PC-3 (cell line): ENCODE data around the gene ATP13A3. TPM values are rescaled to one million over a fixed set of nuclear protein-coding genes. Genes with fewer than 3 reads are reported as not detected.

Source experiments
- ATAC-seq: fragments of 200-7000 bp; cut with Tn5 transposase; 2 replicates; pipeline ENCODE4 v1.9.1; 2020; ENCODE audit warnings: mild to moderate bottlenecking, moderate library complexity
- BruUV-seq: library from RNA; stranded (reverse); fragments of 400-500 nt; replicated peaks from 2 replicates; lab custom pipeline; 2021; lab: Mats Ljungman, UMichigan
- CTCF ChIA-PET: fragments of 300-600 bp; sonication (Branson Sonifier 250); formaldehyde crosslinking; loops from one replicate; lab custom pipeline; 2022; ENCODE audit warnings: antibody characterized with exemption; lab: Charles Lee
- POLR2A ChIA-PET: fragments of 300-600 bp; sonication (Branson Sonifier 250); formaldehyde crosslinking; loops from one replicate; lab custom pipeline; 2022; ENCODE audit warnings: antibody characterized with exemption; ENCODE audit not compliant: unreplicated experiment; lab: Charles Lee
- DNase-seq: peaks from one replicate; pipeline ENCODE4 v3.0.0-alpha.2; 2015
- H2AFZ ChIP-seq: fragments of 300-600 bp; sonication (generic); 2 replicates; pipeline ENCODE4 v1.6.0; 2016; ENCODE audit warnings: antibody characterized with exemption, low read length
- H3F3A ChIP-seq: fragments of 300-600 bp; sonication (generic); one replicate; pipeline ENCODE4 v1.6.0; 2017; ENCODE audit warnings: antibody characterized with exemption, low read length, control low read depth, mild to moderate bottlenecking; ENCODE audit not compliant: unreplicated experiment
- H3K27ac ChIP-seq: fragments of 300-600 bp; sonication (generic); 2 replicates; pipeline ENCODE4 v1.5.1; 2016; ENCODE audit warnings: mild to moderate bottlenecking, low read length
- H3K27me3 ChIP-seq: fragments of 300-600 bp; sonication (generic); 2 replicates; pipeline ENCODE4 v1.6.1; 2016; ENCODE audit warnings: low read length, mixed read lengths
- H3K36me3 ChIP-seq: fragments of 300-600 bp; sonication (generic); 2 replicates; pipeline ENCODE4 v1.6.1; 2016; ENCODE audit warnings: low read depth, mixed run types, low read length, mixed read lengths
- H3K4me1 ChIP-seq: fragments of 300-600 bp; sonication (generic); 2 replicates; pipeline ENCODE4 v1.5.1; 2016; ENCODE audit warnings: low read length; ENCODE audit not compliant: insufficient read depth
- H3K4me2 ChIP-seq: fragments of 300-600 bp; sonication (generic); 2 replicates; pipeline ENCODE4 v1.6.0; 2016; ENCODE audit warnings: low read length
- H3K4me3 ChIP-seq: fragments of 300-600 bp; sonication (generic); 2 replicates; pipeline ENCODE4 v1.5.1; 2016; ENCODE audit warnings: mild to moderate bottlenecking, low read length, mixed read lengths
- H3K79me2 ChIP-seq: fragments of 300-600 bp; sonication (generic); 2 replicates; pipeline ENCODE4 v1.6.1; 2017; ENCODE audit warnings: low read length, mixed read lengths
- H3K9ac ChIP-seq: fragments of 300-600 bp; sonication (generic); 2 replicates; pipeline ENCODE4 v1.6.0; 2016; ENCODE audit warnings: mild to moderate bottlenecking, low read length
- H3K9me2 ChIP-seq: fragments of 300-600 bp; sonication (generic); replicated peaks from 2 replicates; pipeline ENCODE4 v1.6.1; 2016; ENCODE audit warnings: mixed run types, low read length, mixed read lengths
- H3K9me3 ChIP-seq: fragments of 300-600 bp; sonication (generic); 2 replicates; pipeline ENCODE4 v1.6.1; 2016; ENCODE audit warnings: low read length, mixed read lengths
- H4K20me1 ChIP-seq: fragments of 300-600 bp; sonication (generic); 2 replicates; pipeline ENCODE4 v1.6.1; 2016; ENCODE audit warnings: low read length, mixed read lengths
- CTCF ChIP-seq: fragments of 300-600 bp; sonication (generic); conservative IDR thresholded peaks from 2 replicates; pipeline ENCODE4 v1.5.1; 2017; ENCODE audit warnings: antibody characterized with exemption, low read depth, mild to moderate bottlenecking, low read length
- EZH2 ChIP-seq: fragments of 300-600 bp; sonication (generic); IDR thresholded peaks from one replicate; pipeline ENCODE4 v1.6.1; 2017; ENCODE audit warnings: antibody characterized with exemption, mild to moderate bottlenecking, low read length; ENCODE audit not compliant: unreplicated experiment
- EZH2phosphoT487 ChIP-seq: fragments of 300-600 bp; sonication (generic); IDR thresholded peaks from 2 replicates; pipeline ENCODE4 v1.6.1; 2018; ENCODE audit warnings: mild to moderate bottlenecking, antibody characterized with exemption, low read length, borderline replicate concordance
- intact Hi-C: fragments of 100-400 bp; cut with micrococcal nuclease; formaldehyde crosslinking; loops from 2 replicates; pipeline ENCODE4 v1.9.0; 2023
- total RNA-seq: library from RNA; depleted of rRNA; stranded (reverse); fragments of >200 nt; gene quantifications from 2 replicates; pipeline ENCODE4 v1.2.3, GENCODE V29; 2014

ATP13A3 gene
- total RNA-seq, 1 experiment from 2014 or later = 69.4 TPM

- ATAC-seq (peak; percentile 55), DNase-seq (peak; percentile 59)
- TF ChIP-seq EZH2 = no peak
- no peak for TF ChIP-seq CTCF
- TF ChIP-seq EZH2phosphoT487 = no peak
- intact Hi-C loops = no loop called here
- H3K4me2 ChIP-seq = no peak overlapping the region
- H3K9me2 ChIP-seq = no peaks in the 10 kb centered on the region
- H3K27me3 ChIP-seq = no peaks in the 10 kb centered on the region
- H3K36me3 ChIP-seq = peaks cover 12% of the 10 kb centered on the region
- H3K79me2 ChIP-seq = peaks cover 61% of the 10 kb centered on the region
- POLR2A ChIA-PET = interaction anchor here (0.6 to 0.7 kb wide), 2 partner anchors 18 to 55 kb away, joined by 4 to 8 read pairs; no protein-coding TSS in a partner anchor
- CTCF ChIA-PET = interaction anchor here (0.6 to 1.5 kb wide), 2 partner anchors 35 to 131 kb away, joined by 4 to 7 read pairs; no protein-coding TSS in a partner anchor
- BruUV-seq = no TSS peak
- H3K9ac ChIP-seq = no peak overlapping the region
- H3K27ac ChIP-seq = no peak overlapping the region
- H3K4me1 ChIP-seq = peaks cover 13% of the 10 kb centered on the region
- H3K4me3 ChIP-seq = no peak overlapping the region
- no peaks in the 10 kb centered on the region for H3F3A ChIP-seq
- no peak overlapping the region for H2AFZ ChIP-seq
- H3K9me3 ChIP-seq = no peaks in the 10 kb centered on the region
- H4K20me1 ChIP-seq = peaks cover 17% of the 10 kb centered on the region; the same call in 1 of the 2 replicates
Observed at GRCh38 chr3:194462936-194463335, 23.9 kb downstream of the ATP13A3 start.

GRCh38 chr3:194460566-194460965 lies 26.2 kb downstream of the ATP13A3 start:
- ChIA-PET CTCF (interaction anchor here (1.1 kb wide), 1 partner anchor 11 kb away, joined by 3 read pairs; no protein-coding TSS in a partner anchor), POLR2A (interaction anchor here (0.5 kb wide), 1 partner anchor 31 kb away, joined by 4 read pairs; no protein-coding TSS in a partner anchor)
- no peaks in the 10 kb centered on the region for H3K9me2 ChIP-seq
- H3K4me2 ChIP-seq = no peak overlapping the region
- TF ChIP-seq EZH2phosphoT487 (no peak), EZH2 (no peak), CTCF (no peak)
- H3K4me3 ChIP-seq = no peak overlapping the region
- peaks cover 6% of the 10 kb centered on the region; the same call in 1 of the 2 replicates for H3K4me1 ChIP-seq
- ATAC-seq = no peak
- intact Hi-C loops = no loop called here
- H3K9me3 ChIP-seq = no peaks in the 10 kb centered on the region
- H3K27me3 ChIP-seq = no peaks in the 10 kb centered on the region
- H3K36me3 ChIP-seq = peaks cover 17% of the 10 kb centered on the region
- no peak overlapping the region for H2AFZ ChIP-seq
- H3K9ac ChIP-seq = no peak overlapping the region
- peaks cover 12% of the 10 kb centered on the region; the same call in 1 of the 2 replicates for H4K20me1 ChIP-seq
- DNase-seq = no peak
- H3K27ac ChIP-seq = no peak overlapping the region
- H3F3A ChIP-seq = no peaks in the 10 kb centered on the region
- BruUV-seq = no TSS peak
- H3K79me2 ChIP-seq = peaks cover 38% of the 10 kb centered on the region

- no peak for ATAC-seq
- H2AFZ ChIP-seq = no peak overlapping the region
- no peaks in the 10 kb centered on the region for H3K9me2 ChIP-seq
- intact Hi-C loops = no loop called here
- H3K79me2 ChIP-seq = peaks cover 14% of the 10 kb centered on the region
- no peak overlapping the region for H3K9ac ChIP-seq
- H3K36me3 ChIP-seq = peaks cover 31% of the 10 kb centered on the region
- H3K4me1 ChIP-seq = peaks cover 6% of the 10 kb centered on the region; the same call in 1 of the 2 replicates
- DNase-seq = no peak
- H4K20me1 ChIP-seq = peaks cover 6% of the 10 kb centered on the region; the same call in 1 of the 2 replicates
- H3K27ac ChIP-seq = no peak overlapping the region
- POLR2A ChIA-PET = interaction anchor here (1.1 kb wide), 1 partner anchor 40 kb away, joined by 9 read pairs; no protein-coding TSS in a partner anchor
- no peak overlapping the region for H3K4me3 ChIP-seq
- H3K27me3 ChIP-seq = no peaks in the 10 kb centered on the region
- no peaks in the 10 kb centered on the region for H3F3A ChIP-seq
- BruUV-seq = no TSS peak
- CTCF ChIA-PET = no interaction called here
- no peaks in the 10 kb centered on the region for H3K9me3 ChIP-seq
- TF ChIP-seq EZH2 = no peak
- H3K4me2 ChIP-seq = no peak overlapping the region
Observed at GRCh38 chr3:194458131-194458530, 28.7 kb downstream of the ATP13A3 start.
